ENCODE measurements around the gene TOM1.
"Not testable (repeated sequence)": the region's sequence is repeated elsewhere in the genome, so short reads cannot be mapped to it uniquely, and the experiment has no call there.

TOM1 gene

GRCh38 chr22:35394810-35395563 is 95.3 kb downstream of the TOM1 start:
- TF ChIP-seq CTCF (IDR thresholded peaks at IDR 0.05): no peak
- Histone ChIP-seq H3K4me3 (no peak overlapping the region), H3K27ac (no peak overlapping the region)
- no peak for DNase-seq (ENCODE audit: low spot score)

DNA sequence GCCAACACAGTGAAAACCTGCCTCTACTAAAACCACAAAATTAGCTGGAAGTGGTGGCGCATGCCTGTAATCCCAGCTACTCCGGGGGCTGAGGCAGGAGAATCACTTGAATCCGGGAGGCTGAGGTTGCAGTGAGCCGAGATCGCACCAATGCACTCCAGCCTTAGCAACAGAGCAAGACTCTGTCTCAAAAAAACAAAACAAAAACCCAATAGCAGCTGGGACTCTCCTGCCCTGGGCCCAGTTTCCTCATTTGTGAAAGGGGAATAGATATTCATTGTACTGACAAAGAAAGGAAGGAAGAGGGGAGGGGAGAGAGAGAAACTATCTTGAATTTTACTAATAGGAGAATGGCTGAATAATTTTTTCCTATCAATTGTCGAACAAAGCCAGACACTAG is 96.9 kb downstream of the TOM1 start:
- H3K27ac ChIP-seq: peak overlapping the region in 1 of 2 donors; percentile 39
- not testable (repeated sequence) for H3K4me3 ChIP-seq; DNase-seq (ENCODE audit: low spot score)

DNA sequence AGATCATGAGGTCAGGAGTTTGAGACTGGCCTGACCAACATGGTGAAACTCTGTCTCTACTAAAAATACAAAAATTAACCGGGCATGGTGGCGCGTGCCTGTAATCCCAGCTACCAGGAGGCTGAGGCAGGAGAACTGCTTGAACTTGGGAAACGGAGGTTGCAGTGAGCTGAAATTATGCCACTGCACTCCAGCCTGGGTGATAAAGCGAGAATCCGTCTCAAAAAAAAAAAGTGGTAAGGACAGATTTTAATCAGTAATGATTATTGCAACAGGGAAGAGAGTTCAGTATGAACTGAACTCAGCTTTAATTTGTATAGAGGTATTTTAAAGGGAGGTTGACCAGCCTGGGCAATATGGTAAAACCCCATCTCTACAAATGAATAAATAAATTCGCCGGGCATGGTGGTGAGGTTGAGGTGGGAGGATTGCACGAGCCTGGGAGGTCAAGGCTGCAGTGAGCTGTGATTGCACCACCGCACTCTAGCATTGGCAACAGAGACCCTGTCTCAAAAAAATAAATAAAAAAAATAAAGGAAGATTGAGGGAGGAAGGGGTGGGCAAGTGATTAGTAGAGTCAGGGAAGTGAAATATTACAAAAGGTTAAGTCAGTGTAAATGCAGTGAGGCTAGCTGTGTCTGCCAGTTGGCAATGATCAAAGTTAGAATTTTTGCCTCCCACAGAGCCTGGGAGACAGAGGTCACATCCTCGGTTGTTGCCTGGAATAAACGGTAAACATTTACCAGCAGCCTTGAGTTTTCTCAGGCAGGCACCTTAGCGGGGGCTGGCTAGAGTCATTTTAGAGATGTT is 97.6 kb downstream of the TOM1 start:
- Histone ChIP-seq H3K4me3 (no peak overlapping the region), H3K27ac (peak overlapping the region in 1 of 2 donors; percentile 17)
- TF ChIP-seq CTCF (IDR thresholded peaks at IDR 0.05): no peak
- DNase-seq (ENCODE audit: low spot score): no peak

Measured in coronary artery (tissue), 2 donors.